Pancreas (tissue), 10 donors: Measurements from ENCODE around the gene RAVER2. TPM values are rescaled to one million over a fixed set of nuclear protein-coding genes. Genes with fewer than 3 reads are reported as not detected.

Source experiments
- ATAC-seq, 4 donors: fragments of 200-7000 bp; cut with Tn5 transposase; one replicate each; pipeline versions ENCODE4 v1.8.0 to v1.9.1; 2020; ENCODE audit warnings: mild to moderate bottlenecking in 4 of 4, moderate library complexity in 4 of 4
- DNase-seq, 6 donors: peaks; one replicate each; pipeline ENCODE4 v3.0.0-alpha.2; 2020
- FAIRE-seq: peaks from 2 replicates; lab custom pipeline; 2012; peaks lifted over from hg19 to GRCh38; lab: Jason Lieb, UNC
- H3K27ac ChIP-seq, 4 donors: fragments of 200-600 bp; sonication (generic); 1 replicate in 3 of 4; 2 replicates in 1 of 4; pipeline versions ENCODE4 v1.5.0 to v1.8.0; 2020
- H3K27me3 ChIP-seq, 4 donors: fragments of 200-600 bp; one replicate each; pipeline ENCODE4 v1.8.0; 2021
- H3K36me3 ChIP-seq, 3 donors: fragments of 200-600 bp; sonication (generic) in 1 of 3; one replicate each; pipeline versions ENCODE4 v1.5.0 to v1.8.0; 2020 to 2021
- H3K4me1 ChIP-seq, 3 donors: fragments of 200-600 bp; one replicate each; pipeline ENCODE4 v1.8.0; 2021
- H3K4me3 ChIP-seq, 4 donors: fragments of 200-600 bp; sonication (generic) in 2 of 4; one replicate each; pipeline versions ENCODE4 v1.5.0 to v1.8.0; 2020 to 2021
- H3K9me3 ChIP-seq, 4 donors: fragments of 200-600 bp; one replicate each; pipeline ENCODE4 v1.8.0; 2021
- CTCF ChIP-seq, 4 donors: fragments of 200-600 bp; sonication (generic) in 3 of 4; IDR thresholded peaks; one replicate each; pipeline versions ENCODE4 v1.5.0 to v1.8.0; 2021; ENCODE audit warnings: antibody characterized with exemption in 4 of 4
- WGBS, 2 donors: extraction: QIAGEN DNeasy Blood & Tissue Kit; methylation state at CpG; one replicate each; pipeline ENCODE4 v1.1.7; 2013; 5-methylcytosine and 5-hydroxymethylcytosine counted together
- intact Hi-C, 3 donors: fragments of 100-400 bp; cut with DNase I; formaldehyde crosslinking; loops; one replicate each; pipeline versions ENCODE4 v1.11.1 to v1.14.2; 2022
- polyA plus RNA-seq, 2 donors: library from polyadenylated mRNA; stranded (reverse); fragments of 200-250 nt; gene quantifications; one replicate each; pipeline ENCODE4 v1.2.3, GENCODE V29; 2013
- total RNA-seq, 6 donors: library from RNA; stranded (reverse); fragmentation: NEBNext Ultra II Directional in 4 of 6; extraction: Animal tissue kit (Norgen Biotek cat#: 25700) in 4 of 6; gene quantifications; one replicate each; pipeline versions ENCODE4 v1.2.1 to v1.2.4, GENCODE V29; 2021 to 2023
- donor health status: healthy with polysubstance abuse.
- donor health status: DM: no; HTN: no; CAD: no; lungs with moderate emphysema.
- donor health status: DM: no; HTN: no; CAD: no.
- donor health status: control.
- donor health status: control.
- donor health status: Bipolar disorder and iron deficiency.
- donor health status: DM: yes; HTN: yes; CAD: no.
- donor health status: DM: no; HTN: no; CAD: no.
- donor health status: DM: no; HTN: no; CAD: no.
- donor health status: DM: yes; HTN: yes; CAD: no.

Gene RAVER2
- total and polyA plus RNA-seq, 8 donors: 3.3 to 8.7 (median 5.0) TPM

DNA sequence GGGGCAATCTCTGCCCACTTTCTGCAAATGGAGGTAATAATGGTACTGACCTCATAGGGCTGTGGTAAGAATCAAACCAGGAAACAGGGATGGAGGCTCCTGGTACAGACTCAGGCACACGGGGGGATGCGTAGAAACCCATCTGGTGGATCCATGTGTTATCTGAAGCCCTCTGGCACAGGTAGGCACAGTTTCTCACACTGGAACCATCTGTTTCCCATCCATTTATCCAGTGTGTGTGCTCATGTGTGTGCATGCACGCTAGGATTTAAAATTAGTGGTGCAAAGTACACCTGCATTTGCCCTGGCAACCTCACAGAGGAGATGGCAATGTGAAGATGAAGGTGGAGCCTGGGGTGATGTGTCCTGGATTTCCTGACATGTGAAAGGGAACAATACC is 103.3 kb downstream of the RAVER2 start:
- intact Hi-C loops: no loop called here
- Histone ChIP-seq H3K27ac (no peak overlapping the region), H3K27me3 (no peaks in the 10 kb centered on the region), H3K4me1 (no peaks in the 10 kb centered on the region), H3K9me3 (no peaks in the 10 kb centered on the region), H3K4me3 (no peak overlapping the region), H3K36me3 (peaks cover 0 to 47% (median 10%) of the 10 kb centered on the region in 3 donors)
- DNase-seq (no peak), ATAC-seq (no peak), FAIRE-seq (no peak)
- no peak for TF ChIP-seq CTCF (IDR thresholded peaks at IDR 0.05)
- WGBS, 2 donors: 93 to 95% methylated on average over 3 of the region's 3 CpGs

GRCh38 chr1:64848803-64849202 is 103.9 kb downstream of the RAVER2 start:
- no peak overlapping the region for H3K27ac ChIP-seq
- intact Hi-C loops: no loop called here
- DNase-seq (no peak), FAIRE-seq (no peak), ATAC-seq (no peak)
- TF ChIP-seq CTCF (IDR thresholded peaks at IDR 0.05): no peak
- H3K4me1 ChIP-seq: no peaks in the 10 kb centered on the region
- no peaks in the 10 kb centered on the region for H3K9me3 ChIP-seq
- no peaks in the 10 kb centered on the region for H3K27me3 ChIP-seq
- WGBS, 2 donors: 78 to 85% methylated on average over 4 of the region's 4 CpGs
- H3K4me3 ChIP-seq: no peak overlapping the region
- H3K36me3 ChIP-seq: peaks cover 0 to 47% (median 10%) of the 10 kb centered on the region in 3 donors

DNA sequence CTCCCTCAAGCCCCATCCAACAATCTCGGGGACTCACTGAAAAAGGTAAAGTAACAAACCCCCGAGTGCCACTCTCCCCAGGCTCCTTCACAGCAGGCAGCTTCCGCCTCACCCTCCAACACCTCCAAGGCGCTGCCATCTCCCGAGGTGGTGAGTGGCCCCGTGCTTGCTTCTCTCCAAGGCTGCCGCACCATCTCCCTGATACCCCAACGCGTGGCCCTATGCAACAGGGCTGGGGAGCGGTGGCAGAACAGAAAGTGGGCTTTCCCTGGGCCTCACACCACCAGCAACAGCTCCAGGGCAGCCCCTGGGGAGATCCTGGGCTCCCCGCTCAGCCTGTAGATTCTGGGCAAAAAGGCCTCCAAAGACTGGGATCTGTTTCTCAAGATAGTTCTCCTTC is 105.1 kb downstream of the RAVER2 start:
- H3K4me1 ChIP-seq: no peaks in the 10 kb centered on the region
- H3K27me3 ChIP-seq: no peaks in the 10 kb centered on the region
- TF ChIP-seq CTCF (IDR thresholded peaks at IDR 0.05): no peak
- ATAC-seq: no peak
- H3K9me3 ChIP-seq: no peaks in the 10 kb centered on the region
- 92 to 95% methylated on average over 11 of the region's 11 CpGs for WGBS, 2 donors
- no peak for FAIRE-seq
- peaks cover 0 to 43% (median 11%) of the 10 kb centered on the region in 3 donors for H3K36me3 ChIP-seq
- no peak overlapping the region for H3K4me3 ChIP-seq
- no peak for DNase-seq
- no peak overlapping the region for H3K27ac ChIP-seq
- intact Hi-C loops: no loop called here

- Histone ChIP-seq H3K27ac (no peak overlapping the region), H3K9me3 (no peaks in the 10 kb centered on the region), H3K4me3 (no peak overlapping the region), H3K4me1 (no peaks in the 10 kb centered on the region), H3K36me3 (peaks cover 0 to 49% (median 13%) of the 10 kb centered on the region in 3 donors), H3K27me3 (no peaks in the 10 kb centered on the region)
- intact Hi-C loops: no loop called here
- 89 to 96% methylated on average over 10 of the region's 10 CpGs for WGBS, 2 donors
- no peak for DNase-seq
- ATAC-seq: no peak
- no peak for TF ChIP-seq CTCF (IDR thresholded peaks at IDR 0.05)
- FAIRE-seq: no peak
These were observed 106.0 kb downstream of the RAVER2 start for GRCh38 chr1:64850846-64851245.

DNA sequence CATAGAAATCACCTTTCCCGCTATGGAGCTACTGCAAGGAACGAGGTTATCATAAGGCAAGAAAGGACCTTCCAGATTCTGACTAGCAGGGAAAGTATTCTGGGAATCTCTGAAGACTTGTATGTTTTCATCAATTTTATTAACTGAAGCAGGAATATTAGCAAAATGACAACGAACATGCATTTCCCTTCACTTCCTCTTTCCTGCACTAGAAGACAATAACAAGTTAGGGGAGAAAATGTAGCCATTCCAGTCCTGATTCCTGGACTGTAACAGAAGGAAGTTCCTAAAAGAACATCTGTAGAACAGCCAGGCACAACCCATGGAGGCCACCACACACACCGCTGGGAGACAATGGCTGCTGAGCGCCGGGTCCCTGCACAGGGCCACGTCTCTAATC is 106.8 kb downstream of the RAVER2 start:
- WGBS, 2 donors: 78 to 88% methylated on average over 7 of the region's 7 CpGs
- DNase-seq (no peak), FAIRE-seq (no peak), ATAC-seq (no peak)
- Histone ChIP-seq H3K9me3 (no peaks in the 10 kb centered on the region), H3K27me3 (no peaks in the 10 kb centered on the region), H3K4me3 (no peak overlapping the region), H3K36me3 (peaks cover 0 to 45% (median 10%) of the 10 kb centered on the region in 3 donors), H3K27ac (no peak overlapping the region), H3K4me1 (no peaks in the 10 kb centered on the region)
- no peak for TF ChIP-seq CTCF (IDR thresholded peaks at IDR 0.05)
- intact Hi-C loops: no loop called here
